Measurements from ENCODE around the gene DCLK1. TPM values are rescaled to one million over a fixed set of nuclear protein-coding genes. Genes with fewer than 3 reads are reported as not detected.

DCLK1 gene
- total RNA-seq, 4 donors from 2014 or later: 1.1 to 10.8 (median 6.7) TPM

- Histone ChIP-seq H3K36me3 (no peaks in the 10 kb centered on the region), H3K9me3 (peaks cover 0 to 6% of the 10 kb centered on the region in 2 donors), H3K4me1 (no peaks in the 10 kb centered on the region), H3K27me3 (no peaks in the 10 kb centered on the region), H3K27ac (no peak overlapping the region), H3K4me3 (no peak overlapping the region)
- intact Hi-C loops (cut with DNase I; ENCODE audit: low total_unique reads): no loop called here
- 78 to 95% methylated on average over 1 of the region's 1 CpG for WGBS, 2 donors (ENCODE audit: low coverage in 1 of 2)
- DNase-seq: no peak
- in situ Hi-C loops (cut with MboI; ENCODE audit: low pct_ligation_motif_present in 1 of 4, low pct_unique_long_range_greater_than_20kb in 1 of 4, low sequenced_read_pairs in 3 of 4): no loop called here
- TF ChIP-seq CTCF (IDR thresholded peaks at IDR 0.05): no peak
- TF ChIP-seq POLR2A (IDR thresholded peaks at IDR 0.05): no peak
- no peak for TF ChIP-seq POLR2AphosphoS5 (IDR thresholded peaks at IDR 0.05)
- TF ChIP-seq EP300 (IDR thresholded peaks at IDR 0.05; ENCODE audit: low read depth): no peak
Observed at GRCh38 chr13:36148446-36148845, 17.3 kb upstream of the DCLK1 start.

DNA sequence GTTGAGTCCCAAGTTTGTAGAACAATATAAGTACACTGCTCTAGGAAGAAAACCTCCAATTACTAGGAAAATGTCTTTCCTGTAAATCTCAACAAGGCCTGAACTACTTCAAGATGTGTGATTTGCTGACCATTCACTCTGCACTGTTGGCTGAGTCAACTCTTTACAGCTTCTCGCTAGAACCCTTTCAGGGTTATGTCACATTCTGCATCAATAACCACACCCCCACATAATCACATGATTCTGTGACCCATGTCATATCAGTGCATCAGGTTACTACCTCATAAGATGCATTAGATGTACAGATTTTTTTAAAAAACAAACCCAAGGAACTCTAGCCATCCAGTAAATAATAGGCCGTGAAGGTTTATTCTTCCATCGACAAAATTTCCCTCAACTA, 16.1 kb upstream of the DCLK1 start:
- DNase-seq: no peak
- intact Hi-C loops (cut with DNase I; ENCODE audit: low total_unique reads): no loop called here

GRCh38 chr13:36146511-36147269, 15.5 kb upstream of the DCLK1 start:
- Histone ChIP-seq H3K36me3 (no peaks in the 10 kb centered on the region), H3K27ac (no peak overlapping the region), H3K27me3 (no peaks in the 10 kb centered on the region), H3K4me1 (no peaks in the 10 kb centered on the region), H3K4me3 (no peak overlapping the region), H3K9me3 (peaks cover 0 to 6% of the 10 kb centered on the region in 2 donors)
- no peak for TF ChIP-seq POLR2A (IDR thresholded peaks at IDR 0.05)
- TF ChIP-seq POLR2AphosphoS5 (IDR thresholded peaks at IDR 0.05): no peak
- no peak for TF ChIP-seq EP300 (IDR thresholded peaks at IDR 0.05; ENCODE audit: low read depth)
- no peak for TF ChIP-seq CTCF (IDR thresholded peaks at IDR 0.05)
- no peak for DNase-seq
- WGBS, 2 donors (ENCODE audit: low coverage in 1 of 2): 75 to 76% methylated on average over 4 of the region's 4 CpGs
- in situ Hi-C loops (cut with MboI; ENCODE audit: low pct_ligation_motif_present in 1 of 4, low pct_unique_long_range_greater_than_20kb in 1 of 4, low sequenced_read_pairs in 3 of 4): no loop called here
- intact Hi-C loops (cut with DNase I; ENCODE audit: low total_unique reads): no loop called here

More for the DNA sequence above, 16.1 kb upstream of the DCLK1 start:
- Histone ChIP-seq H3K36me3 (no peaks in the 10 kb centered on the region), H3K4me1 (no peaks in the 10 kb centered on the region), H3K9me3 (peaks cover 0 to 6% of the 10 kb centered on the region in 2 donors), H3K27ac (no peak overlapping the region), H3K27me3 (no peaks in the 10 kb centered on the region), H3K4me3 (no peak overlapping the region)
- in situ Hi-C loops (cut with MboI; ENCODE audit: low pct_ligation_motif_present in 1 of 4, low pct_unique_long_range_greater_than_20kb in 1 of 4, low sequenced_read_pairs in 3 of 4): no loop called here
- TF ChIP-seq POLR2A (IDR thresholded peaks at IDR 0.05): no peak
- 79 to 86% methylated on average over 3 of the region's 3 CpGs for WGBS, 2 donors (ENCODE audit: low coverage in 1 of 2)

DNA sequence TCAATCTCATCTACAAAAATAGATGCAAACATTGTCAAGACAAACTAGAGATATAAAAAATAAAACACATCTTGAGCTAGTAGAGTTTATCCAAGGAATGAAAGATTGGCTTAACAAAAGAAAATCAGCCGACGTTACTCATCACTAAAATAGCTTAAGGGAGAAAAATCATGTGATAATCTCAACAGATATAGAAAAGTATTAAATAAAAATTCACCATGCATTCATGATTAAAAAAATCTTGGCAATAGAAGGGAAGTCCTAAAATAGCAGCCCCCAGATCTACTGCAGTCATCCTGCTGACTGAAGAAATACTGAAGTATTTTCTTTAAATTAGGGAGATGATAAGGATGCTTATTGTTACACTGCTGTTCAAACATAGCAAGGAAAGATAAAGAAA, 12.6 kb upstream of the DCLK1 start:
- H3K4me1 ChIP-seq: no peaks in the 10 kb centered on the region
- 48 to 74% methylated on average over 2 of the region's 2 CpGs for WGBS, 2 donors (ENCODE audit: low coverage in 1 of 2)
- peaks cover 0 to 6% of the 10 kb centered on the region in 2 donors for H3K9me3 ChIP-seq
- no peaks in the 10 kb centered on the region for H3K27me3 ChIP-seq
- intact Hi-C loops (cut with DNase I; ENCODE audit: low total_unique reads): no loop called here
- H3K27ac ChIP-seq: no peak overlapping the region
- DNase-seq: no peak
- H3K4me3 ChIP-seq: no peak overlapping the region
- H3K36me3 ChIP-seq: no peaks in the 10 kb centered on the region
- TF ChIP-seq POLR2AphosphoS5 (IDR thresholded peaks at IDR 0.05) (no peak), POLR2A (IDR thresholded peaks at IDR 0.05) (no peak), CTCF (IDR thresholded peaks at IDR 0.05) (no peak), EP300 (IDR thresholded peaks at IDR 0.05; ENCODE audit: low read depth) (no peak)
- in situ Hi-C loops (cut with MboI; ENCODE audit: low pct_ligation_motif_present in 1 of 4, low pct_unique_long_range_greater_than_20kb in 1 of 4, low sequenced_read_pairs in 3 of 4): no loop called here

GRCh38 chr13:36142735-36143134, 11.6 kb upstream of the DCLK1 start:
- H3K27ac ChIP-seq: no peak overlapping the region
- intact Hi-C loops (cut with DNase I; ENCODE audit: low total_unique reads) (no loop called here), in situ Hi-C loops (cut with MboI; ENCODE audit: low pct_ligation_motif_present in 1 of 4, low pct_unique_long_range_greater_than_20kb in 1 of 4, low sequenced_read_pairs in 3 of 4) (no loop called here)
- H3K4me1 ChIP-seq: no peaks in the 10 kb centered on the region
- H3K27me3 ChIP-seq: no peaks in the 10 kb centered on the region
- TF ChIP-seq POLR2AphosphoS5 (IDR thresholded peaks at IDR 0.05): no peak
- no peak for TF ChIP-seq EP300 (IDR thresholded peaks at IDR 0.05; ENCODE audit: low read depth)
- TF ChIP-seq POLR2A (IDR thresholded peaks at IDR 0.05): no peak
- TF ChIP-seq CTCF (IDR thresholded peaks at IDR 0.05): no peak
- DNase-seq: no peak
- no peak overlapping the region for H3K4me3 ChIP-seq
- H3K36me3 ChIP-seq: no peaks in the 10 kb centered on the region
- H3K9me3 ChIP-seq: peaks cover 0 to 6% of the 10 kb centered on the region in 2 donors
